Measurements from ENCODE around the gene LRRK2.

DNA sequence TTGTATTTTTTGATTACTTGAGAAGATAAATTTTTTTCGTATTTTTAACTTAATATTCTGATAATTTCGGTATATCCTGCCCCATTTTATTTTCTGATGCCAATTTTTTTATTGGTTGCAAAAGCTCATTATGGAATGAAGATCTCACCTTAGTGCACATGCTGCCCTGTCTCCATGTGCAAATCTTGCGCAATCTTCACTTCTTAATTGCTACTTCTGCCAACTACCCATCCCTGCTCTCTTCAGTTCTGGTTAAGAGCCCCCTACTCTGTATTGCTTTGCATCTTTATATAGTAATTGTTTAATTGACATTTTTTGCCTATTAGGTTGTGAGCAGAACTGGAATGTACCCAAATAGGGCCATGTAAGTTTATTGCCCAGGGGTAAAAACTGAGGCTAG, 20.5 kb upstream of the LRRK2 start:
- TF ChIP-seq TAF1 (IDR thresholded peaks at IDR 0.05; ENCODE audit: low read depth, low read length) (no peak), POLR2AphosphoS5 (IDR thresholded peaks at IDR 0.05; ENCODE audit: low read depth, low read length) (no peak), POLR2A (IDR thresholded peaks at IDR 0.05; ENCODE audit: low read depth, low read length) (no peak), SPI1 (IDR thresholded peaks at IDR 0.05; ENCODE audit: low read depth, low read length) (no peak), PAX5 (IDR thresholded peaks at IDR 0.05; ENCODE audit: insufficient read depth, low read length, severe bottlenecking) (no peak), POU2F2 (IDR thresholded peaks at IDR 0.05; ENCODE audit: low read depth, low read length) (no peak)

All from GM12891 (cell line).